ENCODE results near the gene NET1.
A peak's percentile ranks its signal among the peaks of the same experiment; 100 is the strongest.

Gene NET1

GRCh38 chr10:5442990-5443370 lies 30.6 kb downstream of the NET1 start:
- DNase-seq (ENCODE audit: low read depth in 2 of 2), result no peak

DNA sequence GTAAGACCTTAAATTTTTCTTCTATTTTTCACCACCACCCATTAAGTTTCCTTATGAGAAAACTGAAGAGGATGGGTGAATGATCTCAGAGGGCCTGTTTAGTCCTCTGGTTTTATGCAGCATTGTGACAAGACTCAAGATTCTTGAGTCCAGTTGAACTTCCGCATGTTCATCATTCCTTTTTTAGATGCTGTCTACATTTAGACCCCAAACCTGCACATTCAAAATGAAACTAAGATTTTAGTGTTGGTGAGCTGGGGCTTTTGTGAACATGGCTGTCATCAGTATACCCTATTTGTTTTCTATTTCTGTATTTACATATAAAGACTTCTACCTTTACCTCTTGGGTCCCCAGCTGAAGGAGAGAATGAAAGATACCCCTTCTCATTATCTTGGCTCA lies 31.1 kb downstream of the NET1 start:
- DNase-seq (ENCODE audit: low read depth in 2 of 2), result no peak

- DNase-seq (ENCODE audit: low read depth in 2 of 2), result no peak
Observed at GRCh38 chr10:5445006-5445405, 32.6 kb downstream of the NET1 start.

- peak; percentile 65 to 71 for DNase-seq (ENCODE audit: low read depth in 2 of 2)
Observed at GRCh38 chr10:5446390-5446926, 34.1 kb downstream of the NET1 start.

DNA sequence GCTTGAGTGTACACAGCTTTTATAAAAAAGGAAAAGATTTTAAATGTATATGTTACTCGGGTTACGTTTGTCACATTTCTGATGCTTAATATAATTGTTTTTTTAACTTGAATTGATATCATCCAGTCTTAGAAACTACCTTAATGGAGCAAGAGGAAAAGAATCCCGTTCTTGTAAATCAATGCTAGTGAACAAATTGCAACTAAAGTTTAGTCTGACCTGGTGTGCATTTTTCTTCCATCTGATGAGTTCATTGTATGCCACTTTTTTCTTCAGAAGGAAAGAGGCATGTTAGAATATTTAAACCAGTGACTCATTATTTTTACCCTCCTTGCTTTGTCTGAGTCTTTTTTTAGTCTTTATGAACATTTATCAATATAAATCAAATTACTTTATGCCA lies 34.7 kb downstream of the NET1 start:
- no peak for DNase-seq (ENCODE audit: low read depth in 2 of 2)

DNA sequence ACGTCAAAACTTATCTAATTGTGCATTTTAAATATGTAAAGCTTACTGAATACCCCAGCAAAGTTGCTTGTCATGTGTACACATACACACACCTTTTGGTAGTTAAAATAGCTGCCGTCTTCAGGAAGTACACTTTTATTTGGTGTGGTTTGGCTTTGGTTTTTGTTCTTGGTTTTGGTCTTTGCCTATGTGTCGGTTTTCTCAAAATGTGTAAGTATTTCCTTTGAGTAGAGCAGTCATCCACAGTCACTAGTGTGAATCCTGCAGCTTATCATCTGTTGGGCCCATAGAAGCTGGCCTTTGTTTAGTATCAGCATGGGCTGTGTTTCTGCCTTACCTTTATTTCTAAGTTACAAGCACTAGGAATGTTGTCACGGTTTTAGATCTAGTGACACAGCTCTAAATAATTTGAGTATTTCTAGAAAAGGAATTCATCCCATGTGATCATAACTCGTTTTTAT lies 35.3 kb downstream of the NET1 start:
- DNase-seq (ENCODE audit: low read depth in 2 of 2), result peak in 1 of 2 donors; percentile 10

DNA sequence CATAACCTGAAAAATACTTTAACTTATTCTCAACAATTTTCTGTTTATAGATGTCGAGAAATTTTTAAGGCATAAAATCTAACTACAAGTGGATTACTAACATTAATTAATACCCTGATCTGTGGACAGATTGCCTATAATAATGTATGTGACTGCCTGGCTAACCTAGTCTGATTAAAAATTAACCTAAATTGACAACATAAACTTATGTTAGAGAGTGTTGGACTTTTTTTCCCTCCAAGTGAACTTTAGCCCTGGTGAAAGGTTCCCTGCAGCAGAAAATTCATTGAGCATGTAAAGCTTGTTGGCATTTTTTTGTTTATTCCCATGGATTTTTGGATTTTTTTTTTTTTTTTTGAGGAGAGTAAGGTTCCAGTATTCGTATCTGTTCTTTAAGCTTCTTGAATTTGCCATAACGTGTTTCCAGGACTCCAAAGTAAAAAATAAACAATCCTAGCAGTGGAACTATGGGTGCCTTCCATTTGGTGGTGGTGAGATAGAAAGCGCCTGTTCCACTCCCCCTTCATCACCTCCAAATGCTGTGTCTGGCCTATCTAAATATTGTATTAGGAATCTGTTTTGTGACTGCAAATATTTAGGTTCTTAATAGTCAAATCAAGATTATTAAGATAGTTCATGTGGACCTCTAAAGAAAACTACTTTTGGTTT lies 36.1 kb downstream of the NET1 start:
- DNase-seq (ENCODE audit: low read depth in 2 of 2), result no peak

- no peak for DNase-seq (ENCODE audit: low read depth in 2 of 2)
Observed at GRCh38 chr10:5449227-5449626, 36.9 kb downstream of the NET1 start.

DNA sequence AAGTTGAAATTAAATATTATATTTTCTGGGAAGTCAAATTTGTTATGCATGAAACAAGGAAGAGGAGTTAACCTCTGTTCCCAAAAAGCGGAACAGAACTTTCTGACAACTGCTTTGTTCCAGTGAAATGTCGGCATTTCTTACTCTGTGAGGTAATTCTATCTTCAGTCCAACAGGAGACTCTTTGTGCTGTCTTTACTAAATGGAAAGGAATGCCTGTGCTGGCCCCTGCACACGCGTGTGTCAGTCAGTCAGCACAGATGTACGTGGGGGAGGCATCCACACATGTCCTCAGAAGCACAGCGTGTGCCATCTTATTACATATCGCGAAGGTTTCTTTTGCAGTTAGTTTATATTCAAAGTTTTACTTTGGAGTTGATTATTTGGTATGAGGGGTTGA lies 37.5 kb downstream of the NET1 start:
- DNase-seq (ENCODE audit: low read depth in 2 of 2), result no peak

DNA sequence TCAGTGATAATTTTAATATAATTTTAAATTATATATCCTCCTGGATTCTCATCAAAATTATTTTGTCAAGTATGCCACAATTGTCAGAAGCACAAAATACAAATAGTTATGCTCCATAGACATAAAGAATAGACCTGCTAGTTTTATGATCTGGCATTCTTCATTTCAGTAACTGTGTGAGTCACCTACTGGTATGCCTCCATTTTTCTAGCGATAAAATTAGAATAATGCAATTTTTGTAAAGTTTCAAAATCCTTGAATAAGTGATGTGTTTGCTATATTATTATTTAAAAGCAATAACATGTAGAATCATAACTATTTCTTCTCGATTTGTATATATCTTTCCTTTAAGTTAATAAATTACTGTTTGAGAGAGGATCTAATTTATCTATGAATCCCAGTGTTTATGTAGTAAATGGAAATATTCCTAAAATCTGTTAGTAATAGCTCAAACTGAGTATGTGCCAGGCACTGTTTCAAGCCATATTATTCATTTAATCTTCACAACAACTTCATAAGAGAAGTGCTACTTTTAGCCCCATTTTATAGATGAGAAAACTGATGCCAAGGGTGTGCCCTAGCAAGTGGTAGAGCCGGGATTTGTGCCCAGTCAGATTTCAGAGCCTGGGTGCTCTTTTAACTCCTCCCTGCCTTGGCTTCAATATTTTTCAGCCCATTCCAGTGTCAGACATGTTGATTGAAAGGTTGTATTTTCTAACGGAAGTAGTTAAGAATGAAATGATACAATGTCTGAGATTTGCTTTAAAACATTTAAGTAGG lies 38.4 kb downstream of the NET1 start:
- no peak for DNase-seq (ENCODE audit: low read depth in 2 of 2)

DNA sequence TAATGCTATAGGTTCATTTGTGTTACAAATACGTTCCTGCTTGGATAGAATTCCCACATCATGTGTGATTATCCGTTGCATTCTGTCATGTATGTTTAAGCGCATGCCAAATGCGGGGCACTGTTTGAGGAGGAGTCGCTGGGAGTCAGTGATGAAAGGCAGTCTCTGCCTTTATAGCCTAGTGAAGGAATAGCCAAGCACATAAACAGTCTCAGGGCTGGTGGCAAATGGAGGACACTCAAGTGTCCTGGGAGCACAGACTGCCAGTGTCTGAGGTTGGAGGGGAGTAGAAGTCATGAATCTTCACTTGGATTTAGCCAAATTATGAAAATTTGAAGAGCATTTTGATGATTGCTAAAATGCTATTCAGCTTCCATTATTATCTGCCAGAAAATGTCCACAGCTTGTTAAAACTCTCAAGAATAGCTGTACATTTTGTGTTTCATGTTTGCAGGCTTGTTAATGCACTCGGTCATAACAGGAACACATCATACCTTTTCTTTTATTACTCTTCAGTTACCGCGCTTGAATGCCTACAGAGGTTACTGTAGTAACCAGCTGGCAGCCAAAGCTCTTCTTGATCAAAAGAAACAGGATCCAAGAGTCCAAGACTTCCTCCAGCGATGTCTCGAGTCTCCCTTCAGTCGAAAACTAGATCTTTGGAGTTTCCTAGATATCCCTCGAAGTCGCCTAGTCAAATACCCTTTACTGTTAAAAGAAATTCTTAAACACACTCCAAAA lies 41.6 kb downstream of the NET1 start:
- DNase-seq (ENCODE audit: low read depth in 2 of 2), result no peak

DNA sequence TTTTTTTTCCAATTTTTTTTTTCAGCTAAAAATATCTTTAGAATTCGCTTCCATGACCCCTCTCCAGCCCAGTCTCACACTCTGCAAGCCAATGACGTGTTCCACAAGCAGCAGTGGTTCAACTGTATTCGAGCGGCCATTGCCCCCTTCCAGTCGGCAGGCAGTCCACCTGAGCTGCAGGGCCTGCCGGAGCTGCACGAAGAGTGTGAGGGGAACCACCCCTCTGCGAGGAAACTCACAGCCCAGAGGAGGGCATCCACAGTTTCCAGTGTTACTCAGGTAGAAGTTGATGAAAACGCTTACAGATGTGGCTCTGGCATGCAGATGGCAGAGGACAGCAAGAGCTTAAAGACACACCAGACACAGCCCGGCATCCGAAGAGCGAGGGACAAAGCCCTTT lies 44.2 kb downstream of the NET1 start:
- no peak for DNase-seq (ENCODE audit: low read depth in 2 of 2)

- DNase-seq (ENCODE audit: low read depth in 2 of 2), result no peak
Observed at GRCh38 chr10:5457741-5458140, 45.4 kb downstream of the NET1 start.

DNA sequence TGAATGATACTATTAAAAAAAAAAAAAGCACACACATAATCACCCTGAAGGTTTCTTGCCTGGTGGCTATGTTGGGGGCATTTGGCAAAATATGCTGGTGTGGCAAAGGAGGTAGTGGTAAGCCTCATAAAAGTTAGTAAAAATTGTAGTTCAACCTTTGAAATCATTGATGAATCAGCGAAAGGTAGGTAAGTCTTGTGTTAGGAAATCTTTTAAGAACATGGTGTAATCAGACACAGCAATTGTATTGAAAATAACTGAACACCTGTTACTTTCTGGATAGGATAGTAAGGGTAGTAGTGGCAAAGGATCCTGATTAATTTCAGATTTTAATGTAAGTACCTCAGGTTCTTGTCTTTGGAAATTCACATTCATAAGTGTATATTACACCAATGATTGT lies 46.1 kb downstream of the NET1 start:
- no peak for DNase-seq (ENCODE audit: low read depth in 2 of 2)

DNA sequence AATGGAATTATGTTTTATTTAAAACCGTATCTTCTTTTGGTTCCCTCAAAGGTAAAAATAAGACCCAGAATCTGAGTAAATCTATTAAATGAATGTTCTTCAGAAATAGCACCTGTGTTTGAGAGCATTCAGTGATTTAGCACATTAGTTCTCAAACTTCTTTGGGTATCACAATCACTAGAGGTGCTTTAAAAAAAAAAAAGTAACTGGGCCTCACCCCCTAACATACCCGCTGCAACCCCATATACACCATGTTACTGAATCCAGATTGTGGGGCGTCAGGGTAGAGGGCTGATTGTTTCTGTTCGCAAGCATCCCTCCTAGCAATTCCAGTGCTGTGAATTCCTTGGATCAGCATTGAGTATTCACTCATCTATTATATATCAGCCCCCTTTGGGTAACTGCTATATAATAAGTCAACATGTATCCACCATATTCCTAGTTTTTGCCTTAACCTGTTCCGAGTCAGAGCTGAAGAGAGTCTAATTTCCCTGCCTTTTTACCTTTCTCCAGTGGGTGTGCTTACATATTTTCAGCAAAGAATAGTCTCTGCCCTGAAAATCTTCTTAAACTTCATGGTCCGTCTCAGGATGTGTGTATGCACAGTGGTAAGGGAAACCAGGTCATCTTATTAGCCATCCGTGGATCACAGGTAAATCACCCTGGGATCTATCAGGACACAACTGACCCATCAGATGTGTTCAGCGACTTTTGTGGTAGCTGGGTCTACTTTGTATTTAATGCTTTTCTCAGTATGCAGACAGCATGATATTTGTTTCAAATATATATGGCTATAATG lies 46.8 kb downstream of the NET1 start:
- no peak for DNase-seq (ENCODE audit: low read depth in 2 of 2)

DNA sequence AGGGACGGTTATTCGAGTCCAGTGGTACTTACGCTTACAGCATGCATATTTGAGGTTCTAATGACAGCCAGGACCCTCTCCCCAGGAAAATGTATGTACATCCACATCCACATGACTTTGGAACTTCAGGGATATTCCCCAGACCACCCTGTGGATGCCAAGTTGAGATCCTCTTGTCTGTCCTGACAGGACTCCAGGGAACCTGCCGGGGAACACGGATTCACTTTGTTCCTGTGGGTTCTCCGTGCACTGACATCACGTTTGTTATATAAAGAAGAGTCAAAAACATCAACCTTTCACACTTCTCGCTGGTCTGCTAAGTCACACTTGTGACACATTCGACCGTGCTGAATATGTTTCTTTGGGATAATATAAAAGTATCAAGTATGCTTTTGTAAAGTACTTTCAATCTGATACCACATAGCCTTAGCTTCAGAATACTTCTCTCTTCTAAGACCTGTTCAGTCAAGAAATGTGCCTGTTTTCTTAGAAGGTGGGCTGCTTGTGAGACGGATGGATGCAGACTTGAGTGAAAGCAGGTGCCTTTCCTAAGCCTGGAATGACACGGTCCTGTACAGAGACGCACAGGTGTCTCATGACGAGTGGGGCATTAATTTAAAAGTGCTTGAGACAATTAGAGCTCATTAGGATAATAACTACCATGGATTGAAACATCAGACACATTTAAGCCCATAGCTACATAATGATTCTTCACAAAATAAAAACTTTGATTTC lies 48.3 kb downstream of the NET1 start:
- DNase-seq (ENCODE audit: low read depth in 2 of 2), result no peak

DNA sequence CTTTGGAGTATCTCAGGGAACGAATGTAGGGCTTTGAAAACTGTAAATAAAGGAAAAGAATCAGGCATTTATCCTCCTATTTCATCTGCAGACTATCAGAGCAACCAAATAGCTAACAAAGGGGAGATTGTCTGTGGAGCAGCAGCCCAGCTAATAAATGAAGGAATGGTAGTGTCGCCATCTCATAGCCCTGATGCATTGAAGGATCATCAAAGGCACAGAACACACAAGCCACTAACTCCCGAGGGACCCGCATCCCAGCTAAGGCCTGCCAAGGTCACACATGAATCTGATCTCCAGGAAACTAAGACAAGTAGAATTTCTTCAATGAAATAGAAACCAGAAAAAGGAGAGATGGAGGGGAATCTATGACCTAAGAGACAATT lies 48.8 kb downstream of the NET1 start:
- DNase-seq (ENCODE audit: low read depth in 2 of 2), result no peak

DNA sequence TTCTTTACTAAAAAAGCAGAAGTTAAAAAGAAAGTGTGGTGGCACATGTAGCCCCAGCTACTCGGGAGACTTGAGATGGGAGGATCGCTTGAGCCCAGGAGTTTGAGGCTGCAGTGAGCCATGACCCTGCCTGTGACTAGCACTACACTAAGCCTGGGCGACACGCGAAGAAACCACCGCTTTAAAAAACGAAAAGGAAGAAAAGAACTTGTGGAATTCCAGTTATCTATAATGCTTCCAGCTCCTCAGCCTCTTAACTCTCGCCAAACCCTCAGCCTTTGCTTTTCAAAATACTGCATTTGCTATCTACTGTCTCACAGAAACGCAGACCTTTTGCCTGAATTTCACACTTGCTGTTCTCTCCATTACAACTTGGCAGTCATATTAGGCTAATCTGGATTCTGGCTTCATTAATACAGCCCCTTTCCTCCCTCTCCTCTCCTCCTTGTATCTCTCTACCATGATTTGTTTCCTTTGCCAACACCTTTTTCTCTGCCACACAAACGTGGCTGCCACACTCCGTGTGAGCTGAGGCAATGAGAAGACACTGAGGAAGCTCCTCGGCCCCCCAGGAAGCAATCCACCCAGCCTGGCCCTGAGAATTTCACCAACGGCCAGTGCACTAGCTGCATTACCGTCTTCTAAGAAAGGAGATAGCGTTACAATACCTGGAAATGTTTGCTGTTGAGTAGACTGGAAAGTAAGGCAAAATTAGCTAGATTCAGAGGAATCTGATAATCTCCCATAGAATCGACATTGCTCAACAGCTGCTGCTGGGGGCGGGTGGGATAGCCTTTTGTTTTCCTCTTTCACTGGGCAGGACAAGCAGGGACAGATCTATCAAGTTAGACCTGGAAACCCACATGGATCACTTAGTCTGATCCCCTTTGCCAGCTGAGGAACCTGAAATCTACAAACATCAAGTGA lies 49.8 kb downstream of the NET1 start:
- no peak for DNase-seq (ENCODE audit: low read depth in 2 of 2)

DNA sequence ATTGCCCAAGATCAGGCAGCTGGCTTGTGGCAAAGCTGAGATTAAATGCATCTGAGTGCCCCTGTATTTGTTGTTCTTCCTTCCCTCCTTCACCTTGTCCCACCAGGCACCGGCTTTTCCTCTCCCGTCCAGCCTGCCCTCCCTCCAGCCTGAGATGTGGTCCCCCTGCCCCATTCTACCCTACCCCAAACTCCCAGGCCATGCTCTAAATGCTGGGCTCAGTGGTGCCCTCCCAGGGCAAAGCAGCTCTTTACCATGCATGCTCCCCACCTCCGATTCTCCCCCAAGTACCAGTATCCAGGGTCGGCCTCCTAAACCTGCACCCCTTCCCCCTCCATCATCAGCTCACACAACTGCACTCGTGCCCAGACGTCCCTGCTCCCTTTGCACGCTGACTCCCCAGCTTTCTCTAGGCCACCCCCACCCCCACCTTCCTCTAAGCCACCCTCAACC lies 50.5 kb downstream of the NET1 start:
- no peak for DNase-seq (ENCODE audit: low read depth in 2 of 2)

- no peak for DNase-seq (ENCODE audit: low read depth in 2 of 2)
Observed at GRCh38 chr10:5464546-5464945, 52.2 kb downstream of the NET1 start.

Measured in activated CD4-positive, alpha-beta T cell treated with anti-CD3 and anti-CD28 coated beads for 24 hours (primary cell).